ENCODE data around the gene CNTN6.

GRCh38 chr3:1318296-1319005 is 225.6 kb downstream of the CNTN6 start:
- TF ChIP-seq RAD21 (IDR thresholded peaks at IDR 0.05; ENCODE audit: low read depth) = no peak
- TF ChIP-seq CREB1 (IDR thresholded peaks at IDR 0.05; ENCODE audit: low read depth) = no peak
- no peak for TF ChIP-seq TEAD4 (IDR thresholded peaks at IDR 0.05)
- no peak for TF ChIP-seq YY1 (IDR thresholded peaks at IDR 0.05; ENCODE audit: low read depth)
- no peak for TF ChIP-seq TAF1 (IDR thresholded peaks at IDR 0.05; ENCODE audit: low read depth)
- no peak for TF ChIP-seq REST (IDR thresholded peaks at IDR 0.05; ENCODE audit: low read depth)
- TF ChIP-seq USF1 (IDR thresholded peaks at IDR 0.05) = no peak
- TF ChIP-seq TCF12 (IDR thresholded peaks at IDR 0.05; ENCODE audit: low read depth) = no peak
- no peak for TF ChIP-seq NFIC (IDR thresholded peaks at IDR 0.05)
